GM11168 (cell line): ENCODE results near the gene POFUT2.

Experiments
- in situ Hi-C: fragments of 300-500 bp; cut with MboI; formaldehyde crosslinking; loops from one replicate; pipeline ENCODE4 v1.12.0; 2022; ENCODE audit warnings: low sequenced_read_pairs; ENCODE audit not compliant: unreplicated experiment

The POFUT2 gene

DNA sequence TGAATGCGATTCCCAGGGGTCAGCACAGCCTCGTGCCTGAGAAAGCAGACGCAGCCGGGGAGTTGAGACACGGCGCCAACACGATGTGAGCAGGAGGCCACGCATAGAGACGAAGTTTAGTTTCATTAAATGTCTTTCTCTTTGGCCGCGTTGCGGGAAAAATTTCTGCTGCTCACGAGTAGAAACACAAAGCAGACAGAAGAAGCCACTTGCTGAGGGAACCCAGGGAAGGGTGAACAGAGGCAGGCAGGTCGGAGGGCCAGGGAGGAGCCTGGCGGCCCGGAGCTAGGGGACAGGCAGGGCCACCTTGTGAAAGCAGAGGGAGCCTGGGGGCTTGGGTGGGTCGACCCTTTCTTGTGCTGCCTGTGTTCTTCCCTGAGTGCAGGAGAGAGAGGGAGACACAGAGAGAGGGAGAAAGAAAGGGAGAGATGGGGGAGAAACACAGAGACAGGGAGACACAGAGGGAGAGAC, 33.2 kb downstream of the POFUT2 start:
- in situ Hi-C loops, result no loop called here

- in situ Hi-C loops, result no loop called here
Measured at GRCh38 chr21:45253633-45254459, 33.8 kb downstream of the POFUT2 start.

GRCh38 chr21:45253180-45253579, 34.5 kb downstream of the POFUT2 start:
- in situ Hi-C loops, result no loop called here

DNA sequence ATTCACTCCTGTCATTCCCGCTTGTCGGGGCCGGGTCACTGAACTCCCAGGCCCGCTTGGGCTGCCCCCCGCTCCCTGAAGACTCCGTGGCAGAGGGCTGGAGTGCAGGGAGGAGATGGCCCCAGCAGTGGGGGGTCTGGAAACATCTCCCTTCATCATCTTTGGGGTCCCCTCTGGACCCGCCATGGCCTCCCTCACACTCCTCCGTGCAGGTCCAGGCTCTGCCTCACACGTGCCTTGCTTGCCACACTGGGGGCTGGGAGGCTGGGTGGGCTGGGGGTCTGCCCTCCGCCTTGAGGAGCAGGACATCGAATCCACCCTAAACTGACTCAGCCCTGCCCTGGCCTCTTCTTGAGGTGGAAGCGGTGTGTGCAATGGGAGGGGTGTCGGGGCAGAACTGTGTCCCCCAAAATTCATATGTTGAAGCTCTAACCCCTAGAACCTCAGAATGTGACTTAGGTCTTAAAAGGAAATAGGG, 35.2 kb downstream of the POFUT2 start:
- in situ Hi-C loops, result no loop called here

GRCh38 chr21:45251635-45252447, 35.9 kb downstream of the POFUT2 start:
- in situ Hi-C loops, result no loop called here

GRCh38 chr21:45250914-45251634, 36.6 kb downstream of the POFUT2 start:
- in situ Hi-C loops, result no loop called here

GRCh38 chr21:45250272-45250671, 37.4 kb downstream of the POFUT2 start:
- in situ Hi-C loops, result no loop called here

- in situ Hi-C loops, result no loop called here
Measured at GRCh38 chr21:45249626-45250025, 38.1 kb downstream of the POFUT2 start.

DNA sequence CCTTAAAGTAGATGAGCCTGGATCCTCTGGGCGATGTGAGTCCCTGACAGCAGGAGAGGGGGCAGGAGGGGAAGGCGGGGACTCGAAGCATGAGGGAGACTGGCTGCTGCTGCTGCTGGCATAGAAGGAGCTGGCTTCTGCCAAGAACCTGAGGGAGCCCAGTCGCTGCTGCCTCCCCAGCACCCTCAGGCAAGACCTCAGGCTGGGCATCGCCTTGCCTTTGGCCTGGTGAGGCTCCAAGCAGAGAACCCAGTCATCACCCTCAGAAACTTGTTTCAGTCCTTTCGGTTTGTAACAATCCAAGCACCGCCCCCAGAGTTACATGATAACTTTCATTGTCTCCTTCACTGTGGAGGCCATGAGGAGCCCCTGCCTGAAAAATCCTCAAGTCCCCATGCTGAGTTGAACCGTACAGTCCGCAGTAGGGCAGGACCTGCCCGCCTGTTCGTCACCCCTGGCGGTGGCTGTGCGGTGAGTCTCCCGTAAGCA, 38.8 kb downstream of the POFUT2 start:
- in situ Hi-C loops, result no loop called here

DNA sequence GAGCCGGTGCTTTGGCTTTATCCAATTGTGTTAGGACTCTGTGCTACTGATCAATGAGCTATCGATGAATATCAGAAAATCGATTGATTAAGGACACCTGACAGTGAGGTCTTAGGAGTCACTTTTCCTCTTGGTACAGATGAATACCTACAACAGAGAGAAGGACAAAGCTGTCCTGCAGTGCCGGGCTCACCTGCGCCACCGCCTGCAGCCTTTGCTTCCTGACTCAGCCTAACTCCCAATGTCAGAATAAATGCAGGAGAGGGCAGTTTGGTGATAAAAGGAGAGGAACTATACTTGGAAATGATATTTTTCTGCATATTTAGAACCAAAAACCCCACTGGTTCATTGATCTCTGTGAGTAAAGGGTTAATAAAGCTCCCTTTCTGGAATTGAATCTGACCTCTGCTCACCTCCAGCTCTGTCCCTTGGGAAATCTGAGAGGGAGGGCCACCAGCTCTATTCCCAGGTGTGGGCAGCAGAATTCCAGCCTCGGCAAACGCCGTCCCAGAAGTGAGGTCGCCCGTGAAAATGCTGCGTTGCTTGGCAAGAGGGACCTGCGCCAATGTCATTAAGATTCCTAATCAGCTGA, 39.3 kb downstream of the POFUT2 start:
- in situ Hi-C loops, result no loop called here

DNA sequence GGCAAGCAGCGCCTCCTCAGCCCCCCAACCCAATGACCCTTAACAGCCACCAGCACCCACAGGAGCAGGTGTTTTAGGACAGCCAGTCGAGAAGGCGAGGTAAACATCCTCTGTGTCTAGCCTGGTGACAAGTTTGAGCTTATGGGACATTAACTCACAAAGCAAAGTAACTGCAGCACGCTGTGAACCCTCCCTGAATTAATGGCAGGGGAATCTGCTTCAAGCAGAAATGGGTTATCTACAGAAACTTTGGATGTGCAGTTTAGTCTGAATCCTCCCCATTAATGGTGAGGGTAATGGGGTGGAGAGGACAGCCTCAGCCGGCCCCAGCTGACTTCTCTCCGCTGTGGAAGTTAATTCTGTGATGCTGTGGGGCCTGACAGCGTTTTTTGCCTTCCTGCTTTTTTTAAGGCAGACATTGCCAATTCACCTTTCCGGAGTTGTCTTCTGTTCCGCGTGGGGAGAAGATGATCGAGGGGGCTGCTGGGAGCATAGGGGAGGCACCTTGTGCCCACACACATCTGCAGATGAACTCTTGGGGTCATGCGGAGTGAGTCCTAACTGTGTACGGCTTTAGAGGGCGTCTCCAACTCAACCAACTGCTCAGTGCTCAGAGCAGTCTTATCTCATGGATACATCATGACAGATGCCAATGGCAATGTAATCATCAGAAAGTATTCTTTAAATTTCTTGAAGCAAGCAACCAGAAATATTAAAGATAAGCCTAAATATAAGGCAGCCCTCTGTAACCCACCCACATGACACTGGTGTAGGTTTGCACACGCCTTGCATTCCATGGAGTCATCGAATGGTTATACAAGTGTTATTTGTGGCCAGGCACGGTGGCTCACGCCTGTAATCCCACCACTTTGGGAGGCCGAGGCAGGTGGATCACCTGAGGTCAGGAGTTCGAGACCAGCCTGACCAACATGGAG, 41.0 kb downstream of the POFUT2 start:
- in situ Hi-C loops, result no loop called here

- in situ Hi-C loops, result no loop called here
Measured at GRCh38 chr21:45244799-45245340, 42.8 kb downstream of the POFUT2 start.

GRCh38 chr21:45243603-45244002, 44.1 kb downstream of the POFUT2 start:
- in situ Hi-C loops, result no loop called here

DNA sequence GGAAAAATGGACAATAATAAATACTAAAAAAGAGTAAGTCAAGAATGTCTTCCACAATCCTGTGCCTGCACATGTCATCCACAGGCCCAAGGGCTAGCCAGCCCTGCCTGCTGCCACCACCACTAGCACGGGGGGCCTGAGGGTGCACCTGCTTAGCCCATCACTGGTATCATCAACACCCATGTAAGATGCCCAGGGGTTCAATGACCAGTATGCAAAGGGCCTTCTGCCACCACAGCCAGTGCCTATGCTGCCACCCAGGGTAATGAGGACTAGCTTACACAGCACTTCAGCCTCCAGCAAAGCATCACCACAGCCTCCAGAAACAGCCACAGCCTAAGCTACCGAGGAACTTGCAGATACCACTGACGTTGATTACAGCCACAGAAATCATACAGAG, 46.3 kb downstream of the POFUT2 start:
- in situ Hi-C loops, result no loop called here

- in situ Hi-C loops, result no loop called here
Measured at GRCh38 chr21:45237401-45237800, 50.3 kb downstream of the POFUT2 start.

DNA sequence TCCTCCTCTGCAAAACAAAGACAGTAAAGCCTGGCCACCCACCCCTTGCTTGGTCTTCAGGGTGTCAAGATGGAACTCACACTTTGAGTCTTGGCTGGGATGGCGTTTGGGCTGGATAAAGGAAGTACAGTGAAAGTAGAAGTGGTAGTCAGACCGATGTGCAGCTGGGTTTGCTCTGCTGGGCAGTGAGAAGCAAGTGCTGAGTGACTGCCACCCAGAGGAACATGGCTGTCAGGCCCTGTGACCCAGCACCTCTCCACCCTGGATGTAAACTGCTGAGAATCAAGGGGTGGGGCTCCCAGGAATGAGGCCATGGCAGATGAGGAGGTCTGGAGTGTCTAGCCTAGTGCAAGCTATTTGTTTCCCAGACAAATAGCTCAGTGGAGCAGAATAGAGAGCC, 51.2 kb downstream of the POFUT2 start:
- in situ Hi-C loops, result no loop called here

GRCh38 chr21:45235488-45235887, 52.2 kb downstream of the POFUT2 start:
- in situ Hi-C loops, result no loop called here

DNA sequence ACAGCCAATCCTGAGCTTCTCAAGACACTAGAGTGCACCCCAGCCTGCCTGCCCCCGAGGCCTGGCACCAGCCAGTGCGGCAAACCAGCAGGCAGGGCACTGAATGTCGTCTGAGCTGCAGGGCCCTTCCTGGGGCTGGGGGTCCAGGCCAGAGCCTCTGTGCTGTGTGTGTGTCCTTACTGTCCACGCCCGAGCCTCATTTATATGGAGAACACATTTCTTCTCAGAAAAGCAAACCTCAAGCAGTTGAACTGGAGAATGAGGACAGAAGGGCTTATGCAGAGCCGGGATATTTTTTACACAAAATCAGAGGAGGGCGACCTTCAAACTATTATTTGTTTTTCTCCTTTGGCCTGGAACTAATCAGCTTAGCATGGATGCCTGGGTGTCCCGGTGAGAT, 52.7 kb downstream of the POFUT2 start:
- in situ Hi-C loops, result no loop called here

GRCh38 chr21:45234127-45234526, 53.6 kb downstream of the POFUT2 start:
- in situ Hi-C loops, result no loop called here
